Upper lobe of left lung (tissue), 4 donors: ENCODE measurements around the gene HYAL4.

Experiments used
- EP300 ChIP-seq, 4 donors: sonication (generic); formaldehyde crosslinking; IDR thresholded peaks; one replicate each; pipeline ENCODE4 v1.5.1; 2017; ENCODE audit warnings: antibody characterized with exemption in 4 of 4, control low read depth in 2 of 4
- POLR2A ChIP-seq, 4 donors: fragments of 450-650 bp; IDR thresholded peaks; one replicate each; pipeline ENCODE4 v1.5.1; 2016 to 2017; ENCODE audit warnings: antibody characterized with exemption in 4 of 4, mild to moderate bottlenecking in 2 of 4
- POLR2AphosphoS5 ChIP-seq, 2 donors: sonication (generic); formaldehyde crosslinking; IDR thresholded peaks; one replicate each; pipeline ENCODE4 v1.5.1; 2017; ENCODE audit warnings: antibody characterized with exemption in 2 of 2
- TF ChIP-seq, protein P1 (sequence below), 6 experiments: fragments of 450-650 bp in 4 of 6; fragments of 200-600 bp in 2 of 6; sonication (generic) in 2 of 6; IDR thresholded peaks; one replicate each; pipeline ENCODE4 v1.5.1; 2016 to 2019; ENCODE audit warnings: antibody characterized with exemption in 6 of 6

DNA sequence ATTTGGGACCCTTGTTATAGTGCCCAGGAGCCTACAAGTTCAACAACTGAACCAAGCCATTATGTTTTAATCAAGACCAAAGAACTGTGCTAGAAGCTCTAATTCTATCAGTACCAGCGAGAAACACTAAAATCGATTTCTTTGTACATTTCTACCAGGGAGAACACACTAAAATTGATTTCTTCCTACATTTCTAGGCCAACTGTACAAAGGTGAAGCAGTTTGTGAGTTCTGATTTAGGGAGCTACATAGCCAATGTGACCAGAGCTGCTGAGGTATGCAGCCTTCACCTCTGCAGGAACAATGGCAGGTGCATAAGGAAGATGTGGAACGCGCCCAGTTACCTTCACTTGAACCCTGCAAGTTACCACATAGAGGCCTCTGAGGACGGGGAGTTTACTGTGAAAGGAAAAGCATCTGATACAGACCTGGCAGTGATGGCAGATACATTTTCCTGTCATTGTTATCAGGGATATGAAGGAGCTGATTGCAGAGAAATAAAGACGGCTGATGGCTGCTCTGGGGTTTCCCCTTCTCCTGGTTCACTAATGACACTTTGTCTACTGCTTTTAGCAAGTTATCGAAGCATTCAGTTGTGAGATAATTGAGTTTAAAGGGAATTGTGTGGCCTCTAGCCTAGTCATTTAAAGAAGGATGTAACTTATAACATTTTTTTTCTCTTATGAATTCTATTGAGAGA is 31.7 kb downstream of the HYAL4 start:
- TF ChIP-seq, protein P1, sequence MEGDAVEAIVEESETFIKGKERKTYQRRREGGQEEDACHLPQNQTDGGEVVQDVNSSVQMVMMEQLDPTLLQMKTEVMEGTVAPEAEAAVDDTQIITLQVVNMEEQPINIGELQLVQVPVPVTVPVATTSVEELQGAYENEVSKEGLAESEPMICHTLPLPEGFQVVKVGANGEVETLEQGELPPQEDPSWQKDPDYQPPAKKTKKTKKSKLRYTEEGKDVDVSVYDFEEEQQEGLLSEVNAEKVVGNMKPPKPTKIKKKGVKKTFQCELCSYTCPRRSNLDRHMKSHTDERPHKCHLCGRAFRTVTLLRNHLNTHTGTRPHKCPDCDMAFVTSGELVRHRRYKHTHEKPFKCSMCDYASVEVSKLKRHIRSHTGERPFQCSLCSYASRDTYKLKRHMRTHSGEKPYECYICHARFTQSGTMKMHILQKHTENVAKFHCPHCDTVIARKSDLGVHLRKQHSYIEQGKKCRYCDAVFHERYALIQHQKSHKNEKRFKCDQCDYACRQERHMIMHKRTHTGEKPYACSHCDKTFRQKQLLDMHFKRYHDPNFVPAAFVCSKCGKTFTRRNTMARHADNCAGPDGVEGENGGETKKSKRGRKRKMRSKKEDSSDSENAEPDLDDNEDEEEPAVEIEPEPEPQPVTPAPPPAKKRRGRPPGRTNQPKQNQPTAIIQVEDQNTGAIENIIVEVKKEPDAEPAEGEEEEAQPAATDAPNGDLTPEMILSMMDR (IDR thresholded peaks at IDR 0.05), result no peak
- TF ChIP-seq POLR2A (IDR thresholded peaks at IDR 0.05) (no peak), EP300 (IDR thresholded peaks at IDR 0.05) (no peak), POLR2AphosphoS5 (IDR thresholded peaks at IDR 0.05) (no peak)
